DLD1 (cell line): ENCODE results near the gene PMEPA1.

Experiments used
- in situ Hi-C: cut with HindIII; loops from 2 replicates; pipeline ENCODE4 v1.10.0; 2017; ENCODE audit warnings: low sequenced_read_pairs

The PMEPA1 gene

GRCh38 chr20:57737349-57737748 lies 27.5 kb upstream of the PMEPA1 start:
- in situ Hi-C loops: no loop called here

GRCh38 chr20:57736738-57737347 lies 27.0 kb upstream of the PMEPA1 start:
- in situ Hi-C loops: no loop called here

GRCh38 chr20:57735831-57736737 lies 26.3 kb upstream of the PMEPA1 start:
- in situ Hi-C loops: no loop called here

GRCh38 chr20:57734754-57735153 lies 24.9 kb upstream of the PMEPA1 start:
- in situ Hi-C loops: no loop called here

GRCh38 chr20:57732226-57732625 lies 22.4 kb upstream of the PMEPA1 start:
- in situ Hi-C loops: no loop called here

GRCh38 chr20:57728762-57729161 lies 18.9 kb upstream of the PMEPA1 start:
- in situ Hi-C loops: no loop called here

- in situ Hi-C loops: no loop called here
Measured at GRCh38 chr20:57727863-57728262, 18.0 kb upstream of the PMEPA1 start.

GRCh38 chr20:57725636-57726035 lies 15.8 kb upstream of the PMEPA1 start:
- in situ Hi-C loops: no loop called here

- in situ Hi-C loops: no loop called here
Measured at GRCh38 chr20:57724610-57725405, 15.0 kb upstream of the PMEPA1 start.

GRCh38 chr20:57723816-57724215 lies 14.0 kb upstream of the PMEPA1 start:
- in situ Hi-C loops: no loop called here

GRCh38 chr20:57719951-57720350 lies 10.1 kb upstream of the PMEPA1 start:
- in situ Hi-C loops: no loop called here

- in situ Hi-C loops: no loop called here
Measured at GRCh38 chr20:57718490-57719009, 8.7 kb upstream of the PMEPA1 start.

- in situ Hi-C loops: no loop called here
Measured at GRCh38 chr20:57717797-57718196, 8.0 kb upstream of the PMEPA1 start.

- in situ Hi-C loops: no loop called here
Measured at GRCh38 chr20:57716901-57717300, 7.1 kb upstream of the PMEPA1 start.

GRCh38 chr20:57716202-57716601 lies 6.4 kb upstream of the PMEPA1 start:
- in situ Hi-C loops: no loop called here

- in situ Hi-C loops: no loop called here
Measured at GRCh38 chr20:57715268-57715904, 5.6 kb upstream of the PMEPA1 start.

- in situ Hi-C loops: no loop called here
Measured at GRCh38 chr20:57714409-57715267, 4.8 kb upstream of the PMEPA1 start.

GRCh38 chr20:57713951-57714350 lies 4.1 kb upstream of the PMEPA1 start:
- in situ Hi-C loops: no loop called here

GRCh38 chr20:57713505-57713903 lies 3.7 kb upstream of the PMEPA1 start:
- in situ Hi-C loops: no loop called here
